NB4 (cell line): ENCODE measurements around the gene SEMA6A.

ENCODE experiments used
- DNase-seq: peaks from one replicate; pipeline ENCODE4 v3.0.0; 2010; ENCODE audit warnings: low read depth
- H3K4me3 ChIP-seq: one replicate; pipeline ENCODE4 v1.5.1; 2011; ENCODE audit warnings: mild to moderate bottlenecking, low read depth, low read length, moderate library complexity
- CTCF ChIP-seq: IDR thresholded peaks from one replicate; pipeline ENCODE4 v1.5.1; 2012; ENCODE audit warnings: low read depth, low read length
- MAX ChIP-seq: IDR thresholded peaks from 2 replicates; pipeline ENCODE4 v1.6.1; 2011; ENCODE audit warnings: low read depth, low read length
- MYC ChIP-seq: IDR thresholded peaks from 2 replicates; pipeline ENCODE4 v1.6.1; 2011; ENCODE audit warnings: low read depth, low read length
- POLR2A ChIP-seq: IDR thresholded peaks from 2 replicates; pipeline ENCODE4 v1.6.1; 2011; ENCODE audit warnings: mild to moderate bottlenecking; ENCODE audit not compliant: insufficient read length; ENCODE audit errors: extremely low read depth

The SEMA6A gene

GRCh38 chr5:116457062-116457461 lies 117.6 kb downstream of the SEMA6A start:
- no peak overlapping the region for H3K4me3 ChIP-seq
- TF ChIP-seq MYC: no peak
- no peak for TF ChIP-seq MAX
- TF ChIP-seq POLR2A: no peak
- TF ChIP-seq CTCF: no peak
- DNase-seq: no peak

- H3K4me3 ChIP-seq: no peak overlapping the region
- no peak for DNase-seq
- TF ChIP-seq POLR2A (no peak), MAX (no peak), MYC (no peak), CTCF (no peak)
Observed at GRCh38 chr5:116456036-116456435, 118.6 kb downstream of the SEMA6A start.

DNA sequence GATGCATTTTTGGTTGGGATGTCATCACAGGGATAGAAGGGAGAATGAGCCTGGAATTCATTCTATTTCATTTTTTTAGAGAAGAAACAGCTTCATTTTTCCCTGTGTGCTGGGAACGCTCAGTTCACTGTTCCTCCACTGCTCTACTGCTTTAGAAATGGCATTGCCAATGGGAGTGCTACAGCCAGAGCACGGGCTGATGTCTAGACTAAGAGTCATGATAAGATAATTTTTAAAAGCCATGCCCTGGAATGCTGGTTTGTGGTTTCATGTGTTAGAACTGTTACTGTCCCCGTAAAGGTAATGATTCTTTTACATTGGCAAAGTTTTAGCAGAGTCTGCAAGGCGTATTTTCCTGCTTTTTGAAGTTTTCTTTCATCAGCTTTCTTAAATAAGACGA lies 119.6 kb downstream of the SEMA6A start:
- no peak for DNase-seq
- no peak overlapping the region for H3K4me3 ChIP-seq
- TF ChIP-seq CTCF (no peak), POLR2A (no peak), MYC (no peak), MAX (no peak)

- no peak overlapping the region for H3K4me3 ChIP-seq
- TF ChIP-seq POLR2A: no peak
- peak; percentile 62 for TF ChIP-seq MYC
- no peak for TF ChIP-seq CTCF
- peak; percentile 50; the same call in 1 of the 2 replicates for TF ChIP-seq MAX
- peak; percentile 59 for DNase-seq
Observed at GRCh38 chr5:116454417-116454927, 120.2 kb downstream of the SEMA6A start.

DNA sequence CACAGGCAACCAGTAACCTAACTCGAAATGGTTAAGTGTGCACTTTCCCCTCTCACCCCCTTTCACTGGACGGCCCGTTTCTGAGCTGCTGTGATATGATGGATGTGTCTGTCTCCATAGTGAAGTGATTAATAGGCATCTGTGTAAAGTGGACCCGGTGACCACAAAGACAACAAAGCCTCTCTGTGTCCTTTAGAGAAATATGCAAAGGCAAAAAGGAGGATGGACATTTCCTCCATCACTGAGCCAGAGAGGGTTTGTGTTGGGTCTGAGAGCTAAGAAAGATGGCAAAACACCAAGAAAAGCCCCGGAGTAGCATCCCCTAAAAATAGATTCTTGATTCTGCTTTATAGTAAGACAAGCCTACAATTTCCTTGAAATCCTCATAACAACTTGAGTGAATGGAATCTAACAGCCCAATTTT lies 120.6 kb downstream of the SEMA6A start:
- no peak overlapping the region for H3K4me3 ChIP-seq
- TF ChIP-seq MAX (no peak), MYC (no peak), CTCF (no peak), POLR2A (no peak)
- DNase-seq: no peak
